GM23338 (cell line): ENCODE data around the gene TMEM9. TPM values are rescaled to one million over a fixed set of nuclear protein-coding genes. Genes with fewer than 3 reads are reported as not detected.

Experiments used
- ATAC-seq: fragments of 200-7000 bp; cut with Tn5 transposase; 3 replicates; pipeline ENCODE4 v1.9.1; 2020
- DNase-seq: peaks from one replicate; pipeline ENCODE4 v3.0.0-alpha.2; 2015; ENCODE audit warnings: low spot score
- H2AFZ ChIP-seq: fragments of 200-600 bp; sonication (generic); 2 replicates; pipeline ENCODE4 v1.8.0; 2016; ENCODE audit warnings: antibody characterized with exemption, mild to moderate bottlenecking, moderate library complexity
- H3F3A ChIP-seq: fragments of 200-600 bp; sonication (generic); replicated peaks from 2 replicates; pipeline ENCODE4 v1.8.0; 2017; ENCODE audit warnings: antibody characterized with exemption, mixed run types, low read depth
- H3K27ac ChIP-seq: fragments of 200-600 bp; sonication (generic); 2 replicates; pipeline ENCODE4 v1.6.1; 2016; ENCODE audit warnings: low read depth
- H3K27me3 ChIP-seq: fragments of 200-600 bp; sonication (generic); 2 replicates; pipeline ENCODE4 v1.8.0; 2016; ENCODE audit warnings: mild to moderate bottlenecking, mixed run types, moderate library complexity; ENCODE audit not compliant: insufficient read depth
- H3K36me3 ChIP-seq: fragments of 200-600 bp; sonication (generic); 2 replicates; pipeline ENCODE4 v1.8.0; 2016; ENCODE audit warnings: mild to moderate bottlenecking; ENCODE audit not compliant: insufficient read depth
- H3K4me1 ChIP-seq: fragments of 200-600 bp; sonication (generic); 2 replicates; pipeline ENCODE4 v1.8.0; 2016; ENCODE audit warnings: mild to moderate bottlenecking, moderate library complexity; ENCODE audit not compliant: insufficient read depth
- H3K4me2 ChIP-seq: fragments of 200-600 bp; sonication (generic); 2 replicates; pipeline ENCODE4 v1.7.1; 2017; ENCODE audit warnings: mixed run types
- H3K4me3 ChIP-seq: fragments of 200-600 bp; sonication (generic); 2 replicates; pipeline ENCODE4 v1.6.1; 2016; ENCODE audit warnings: mixed run types
- H3K79me2 ChIP-seq: fragments of 200-600 bp; sonication (generic); replicated peaks from 2 replicates; pipeline ENCODE4 v1.8.0; 2017; ENCODE audit warnings: mild to moderate bottlenecking; ENCODE audit not compliant: insufficient read depth
- H3K9me2 ChIP-seq: fragments of 200-600 bp; sonication (generic); 2 replicates; pipeline ENCODE4 v1.8.0; 2017; ENCODE audit not compliant: insufficient read depth
- H4K20me1 ChIP-seq: fragments of 200-600 bp; sonication (generic); replicated peaks from 2 replicates; pipeline ENCODE4 v1.8.0; 2017; ENCODE audit warnings: mild to moderate bottlenecking; ENCODE audit not compliant: insufficient read depth
- H3K27ac Mint-ChIP-seq: 2 replicates; pipeline ENCODE4 v1.8.0; 2020; ENCODE audit warnings: inconsistent platforms, mild to moderate bottlenecking, moderate library complexity, mixed read lengths
- H3K27me3 Mint-ChIP-seq: 3 replicates; pipeline ENCODE4 v1.8.0; 2022; ENCODE audit warnings: low read depth, mild to moderate bottlenecking, moderate library complexity, mixed read lengths, inconsistent platforms; ENCODE audit not compliant: insufficient read depth, poor library complexity
- H3K36me3 Mint-ChIP-seq: 3 replicates; pipeline ENCODE4 v1.8.0; 2021; ENCODE audit warnings: low read depth, mild to moderate bottlenecking, inconsistent platforms, moderate library complexity, mixed read lengths
- H3K4me1 Mint-ChIP-seq: 3 replicates; pipeline ENCODE4 v1.8.0; 2020; ENCODE audit warnings: mild to moderate bottlenecking, inconsistent platforms, mixed read lengths
- H3K4me3 Mint-ChIP-seq: 3 replicates; pipeline ENCODE4 v1.8.0; 2021; ENCODE audit warnings: moderate library complexity, mild to moderate bottlenecking, inconsistent platforms, mixed read lengths
- H3K9me3 Mint-ChIP-seq: 3 replicates; pipeline ENCODE4 v1.8.0; 2020; ENCODE audit warnings: moderate library complexity, mild to moderate bottlenecking, inconsistent platforms, mixed read lengths
- EZH2 ChIP-seq: fragments of 200-600 bp; sonication (generic); IDR thresholded peaks from one replicate; pipeline ENCODE4 v1.8.0; 2017; ENCODE audit warnings: antibody characterized with exemption, mild to moderate bottlenecking, low read depth; ENCODE audit not compliant: unreplicated experiment
- JUNB ChIP-seq: IDR thresholded peaks from one replicate; pipeline ENCODE4 v1.6.1; 2016; ENCODE audit warnings: antibody characterized with exemption; ENCODE audit not compliant: unreplicated experiment
- POLR2AphosphoS5 ChIP-seq: IDR thresholded peaks from 2 replicates; pipeline ENCODE4 v1.6.1; 2016; ENCODE audit warnings: antibody characterized with exemption, low read depth
- REST ChIP-seq: IDR thresholded peaks from one replicate; pipeline ENCODE4 v1.6.1; 2018; ENCODE audit warnings: antibody characterized with exemption; ENCODE audit not compliant: unreplicated experiment
- ZNF462 ChIP-seq: fragments of 250-450 bp; sonication (Bioruptor Pico); IDR thresholded peaks from 2 replicates; pipeline ENCODE4 v1.5.0; 2020; ENCODE audit warnings: mild to moderate bottlenecking, moderate library complexity
- polyA plus RNA-seq: library from polyadenylated mRNA; unstranded; fragments of >200 nt; fragmentation: Nextera tagmentation; extraction: Ambion mirVana; gene quantifications from 2 replicates; pipeline ENCODE4 v1.2.1, GENCODE V29; 2016
- total RNA-seq: library from RNA; depleted of rRNA; stranded (reverse); fragments of >200 nt; shearing (Covaris generic); gene quantifications from 2 replicates; pipeline ENCODE4 v1.2.3, GENCODE V29; 2014

Gene TMEM9
- total and polyA plus RNA-seq, 2 experiments from 2014 or later, result 78.6 to 147 TPM

- TF ChIP-seq REST (no peak), POLR2AphosphoS5 (no peak), JUNB (no peak), EZH2 (no peak), ZNF462 (CRISPR knock-in tag) (no peak)
Measured at GRCh38 chr1:201181323-201181722, 27.0 kb upstream of the TMEM9 start (continued).

DNA sequence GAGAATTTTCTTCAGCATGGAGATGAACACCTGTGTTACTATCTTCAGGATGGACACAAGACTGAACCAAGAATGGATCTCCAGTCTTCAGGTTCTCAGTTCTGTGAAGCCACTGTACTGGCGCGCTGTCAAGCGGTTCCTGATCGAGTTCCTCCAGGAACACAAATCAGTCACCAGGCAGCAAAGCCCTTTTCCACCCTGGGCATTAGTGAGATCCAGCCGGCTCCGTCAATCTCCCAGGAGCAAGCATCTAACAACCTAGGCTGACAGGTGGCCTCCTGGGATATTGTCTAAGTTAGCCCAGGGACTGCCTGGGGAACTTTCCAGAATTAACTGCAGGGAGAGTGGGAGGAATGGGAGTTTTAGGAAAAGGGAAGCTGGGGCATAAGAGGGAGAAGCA, 26.6 kb upstream of the TMEM9 start:
- no peaks in the 10 kb centered on the region for H3F3A ChIP-seq
- H3K4me1 Mint-ChIP-seq, result peaks cover 13% of the 10 kb centered on the region
- no peaks in the 10 kb centered on the region for H3K36me3 ChIP-seq
- H3K4me1 ChIP-seq, result peaks cover 2% of the 10 kb centered on the region; the same call in 1 of the 2 replicates
- H3K4me3 ChIP-seq, result no peak overlapping the region
- H2AFZ ChIP-seq, result no peak overlapping the region
- H3K27ac Mint-ChIP-seq, result no peak overlapping the region
- H3K9me3 Mint-ChIP-seq, result peaks cover 8% of the 10 kb centered on the region; the same call in 2 of the 3 replicates
- no peak overlapping the region for H3K4me2 ChIP-seq
- no peaks in the 10 kb centered on the region for H3K36me3 Mint-ChIP-seq
- H3K4me3 Mint-ChIP-seq, result no peak overlapping the region
- ATAC-seq, result no peak
- no peak for DNase-seq
- H3K27me3 ChIP-seq, result no peaks in the 10 kb centered on the region
- no peaks in the 10 kb centered on the region for H4K20me1 ChIP-seq
- H3K27me3 Mint-ChIP-seq, result peaks cover 6% of the 10 kb centered on the region
- H3K27ac ChIP-seq, result no peak overlapping the region
- no peak for TF ChIP-seq EZH2
- no peak for TF ChIP-seq POLR2AphosphoS5
- no peaks in the 10 kb centered on the region for H3K9me2 ChIP-seq
- no peaks in the 10 kb centered on the region for H3K79me2 ChIP-seq
